ENCODE measurements around the gene MATR3.
"Not testable (repeated sequence)": the region's sequence is repeated elsewhere in the genome, so short reads cannot be mapped to it uniquely, and the experiment has no call there.

The MATR3 gene

DNA sequence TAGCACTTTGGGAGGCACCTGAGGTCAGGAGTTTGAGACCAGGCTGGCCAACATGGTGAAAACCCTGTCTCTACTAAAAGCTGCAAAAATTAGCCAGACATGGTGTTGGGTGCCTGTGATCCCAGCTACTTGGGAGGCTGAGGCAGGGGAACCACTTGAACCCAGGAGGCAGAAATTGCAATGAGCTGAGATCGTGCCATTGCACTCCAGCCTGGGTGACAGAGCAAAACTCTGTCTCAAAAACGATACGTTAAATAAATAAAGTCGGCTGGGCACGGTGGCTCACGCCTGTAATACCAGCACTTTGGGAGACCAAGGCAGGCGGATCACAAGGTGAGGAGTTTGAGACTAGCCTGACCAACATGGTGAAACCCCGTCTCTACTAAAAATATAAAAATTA, 62.4 kb downstream of the MATR3 start:
- DNase-seq = not testable (repeated sequence)

DNA sequence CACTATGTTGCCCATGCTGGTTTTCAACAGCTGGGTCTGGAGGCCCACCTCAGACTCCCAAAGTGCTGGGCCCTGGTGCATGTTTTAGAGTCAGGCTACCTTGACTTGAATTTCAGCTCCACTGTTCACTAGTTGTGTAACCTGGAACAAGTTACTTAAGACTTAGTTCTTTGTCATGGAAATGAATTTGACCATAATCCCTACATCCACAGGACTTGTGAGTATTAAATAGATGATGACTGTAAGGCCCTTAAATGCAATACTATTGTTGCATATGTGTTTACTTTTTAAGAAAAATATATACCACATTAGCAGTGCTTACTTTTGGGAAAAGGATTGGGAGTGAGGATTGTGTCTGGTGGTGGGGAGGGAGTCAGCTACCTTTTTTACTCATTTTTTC, 64.5 kb downstream of the MATR3 start:
- no peak for DNase-seq

DNA sequence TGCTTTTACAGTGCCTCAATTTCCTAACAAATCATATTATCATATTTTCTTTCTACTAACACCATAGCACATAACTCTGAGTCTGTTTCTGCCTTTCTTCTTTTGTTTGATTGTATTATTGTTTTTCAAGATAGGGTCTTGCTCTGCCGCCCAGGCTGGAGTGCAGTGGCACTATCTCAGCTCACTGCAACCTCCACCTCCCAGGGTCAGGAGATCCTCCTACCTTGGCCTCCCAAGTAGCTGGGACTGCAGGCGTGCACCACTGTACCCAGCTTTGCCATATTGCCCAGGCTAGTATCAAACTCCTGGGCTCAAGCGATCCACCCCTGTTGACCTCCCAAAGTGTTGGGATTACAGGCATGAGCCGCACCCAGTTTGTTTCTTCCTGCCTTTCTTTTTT, 66.8 kb downstream of the MATR3 start:
- DNase-seq = no peak

DNA sequence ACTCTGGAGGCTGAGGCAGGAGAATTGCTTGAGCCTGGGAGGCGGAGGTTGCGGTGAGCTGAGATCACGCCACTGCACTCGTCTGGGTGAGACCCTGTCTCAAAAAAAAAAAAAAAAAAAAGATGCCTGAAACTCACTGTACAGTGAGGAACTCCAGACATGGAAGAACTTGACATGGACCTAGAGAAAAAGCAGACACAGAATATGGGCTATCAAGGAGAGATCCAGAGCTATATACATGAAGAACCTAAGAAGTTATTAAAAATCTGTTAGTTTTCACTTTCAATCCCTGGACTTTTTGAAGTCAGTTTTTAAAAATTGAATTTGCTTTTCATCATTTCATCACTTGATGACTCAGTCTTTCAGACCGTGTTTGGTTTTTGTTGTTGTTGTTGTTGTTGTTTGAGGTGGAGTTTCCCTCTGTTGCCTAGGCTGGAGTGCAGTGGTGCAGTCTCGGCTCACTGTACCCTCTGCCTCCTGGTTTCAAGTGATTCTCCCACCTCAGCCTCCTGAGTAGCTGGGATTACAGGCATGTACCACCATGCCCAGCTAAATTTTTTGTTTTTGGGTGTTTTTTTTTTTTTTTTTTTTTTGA, 68.4 kb downstream of the MATR3 start:
- DNase-seq = no peak

DNA sequence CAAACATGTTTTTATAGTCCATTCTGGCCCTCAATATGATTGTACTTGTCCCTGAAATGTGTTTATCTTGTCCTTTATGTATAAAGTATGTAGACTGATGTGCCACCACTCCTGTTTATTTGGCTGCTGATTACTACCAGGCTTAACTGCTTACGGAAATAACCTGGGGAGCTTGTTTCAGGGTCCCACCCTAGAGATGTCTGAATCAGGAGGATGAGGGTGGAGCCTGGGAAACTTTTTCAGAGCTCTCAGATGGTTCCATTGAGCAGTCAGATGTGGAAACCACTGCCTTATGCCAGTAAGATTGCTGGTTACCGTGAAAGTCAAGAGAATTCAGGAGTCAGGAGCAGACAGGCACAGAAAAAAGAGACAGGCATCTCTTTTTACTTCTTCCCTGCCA, 70.4 kb downstream of the MATR3 start:
- DNase-seq = no peak

DNA sequence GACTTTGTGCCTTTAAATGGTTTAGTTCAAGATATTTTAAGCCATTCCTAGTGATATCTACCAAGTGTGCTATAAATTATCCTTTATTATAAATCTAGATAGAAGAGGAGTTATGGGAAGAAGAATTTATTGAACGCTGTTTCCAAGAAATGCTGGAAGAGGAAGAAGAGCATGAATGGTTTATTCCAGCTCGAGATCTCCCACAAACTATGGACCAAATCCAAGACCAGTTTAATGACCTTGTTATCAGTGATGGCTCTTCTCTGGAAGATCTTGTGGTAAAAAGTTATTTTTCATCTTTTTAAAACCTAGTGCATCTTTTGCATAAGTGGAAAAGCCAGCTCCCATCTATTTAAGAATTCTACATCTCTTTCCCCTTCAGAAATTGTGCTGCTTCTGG, 70.9 kb downstream of the MATR3 start:
- DNase-seq = no peak

DNA sequence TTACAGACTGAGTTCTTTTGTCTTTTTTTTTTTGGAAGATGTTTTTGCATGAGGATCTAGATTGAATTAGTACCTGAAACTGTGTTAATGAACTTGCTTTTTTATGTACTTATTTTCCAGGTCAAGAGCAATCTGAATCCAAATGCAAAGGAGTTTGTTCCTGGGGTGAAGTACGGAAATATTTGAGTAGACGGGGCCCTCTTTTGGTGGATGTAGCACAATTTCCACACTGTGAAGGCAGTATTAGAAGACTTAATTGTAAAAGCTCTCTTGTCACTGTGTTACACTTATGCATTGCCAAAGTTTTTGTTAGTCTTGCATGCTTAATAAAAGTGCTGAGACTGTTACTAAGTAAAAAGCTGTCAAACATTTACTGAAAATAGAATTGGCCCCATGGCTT, 75.1 kb downstream of the MATR3 start:
- peak; percentile 29 for DNase-seq

DNA sequence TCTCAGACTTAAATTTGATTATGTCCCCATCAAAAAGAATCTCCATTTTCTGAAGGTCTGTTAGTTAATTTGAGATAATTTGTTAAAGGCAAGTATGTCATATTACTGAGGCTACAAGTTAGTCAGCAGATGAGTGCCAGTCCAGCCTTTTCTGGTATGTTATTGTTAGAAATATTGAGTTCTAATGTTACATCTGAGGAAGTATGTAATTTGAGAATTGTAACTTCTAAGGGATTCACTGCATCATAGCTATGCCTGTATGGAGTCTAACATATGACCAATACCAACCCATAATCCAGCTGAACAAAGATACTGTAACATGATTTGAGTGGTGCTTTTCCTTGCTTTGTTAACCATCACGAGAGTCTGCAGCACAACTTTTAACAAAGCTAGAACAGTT, 75.6 kb downstream of the MATR3 start:
- DNase-seq = peak; percentile 75

DNA sequence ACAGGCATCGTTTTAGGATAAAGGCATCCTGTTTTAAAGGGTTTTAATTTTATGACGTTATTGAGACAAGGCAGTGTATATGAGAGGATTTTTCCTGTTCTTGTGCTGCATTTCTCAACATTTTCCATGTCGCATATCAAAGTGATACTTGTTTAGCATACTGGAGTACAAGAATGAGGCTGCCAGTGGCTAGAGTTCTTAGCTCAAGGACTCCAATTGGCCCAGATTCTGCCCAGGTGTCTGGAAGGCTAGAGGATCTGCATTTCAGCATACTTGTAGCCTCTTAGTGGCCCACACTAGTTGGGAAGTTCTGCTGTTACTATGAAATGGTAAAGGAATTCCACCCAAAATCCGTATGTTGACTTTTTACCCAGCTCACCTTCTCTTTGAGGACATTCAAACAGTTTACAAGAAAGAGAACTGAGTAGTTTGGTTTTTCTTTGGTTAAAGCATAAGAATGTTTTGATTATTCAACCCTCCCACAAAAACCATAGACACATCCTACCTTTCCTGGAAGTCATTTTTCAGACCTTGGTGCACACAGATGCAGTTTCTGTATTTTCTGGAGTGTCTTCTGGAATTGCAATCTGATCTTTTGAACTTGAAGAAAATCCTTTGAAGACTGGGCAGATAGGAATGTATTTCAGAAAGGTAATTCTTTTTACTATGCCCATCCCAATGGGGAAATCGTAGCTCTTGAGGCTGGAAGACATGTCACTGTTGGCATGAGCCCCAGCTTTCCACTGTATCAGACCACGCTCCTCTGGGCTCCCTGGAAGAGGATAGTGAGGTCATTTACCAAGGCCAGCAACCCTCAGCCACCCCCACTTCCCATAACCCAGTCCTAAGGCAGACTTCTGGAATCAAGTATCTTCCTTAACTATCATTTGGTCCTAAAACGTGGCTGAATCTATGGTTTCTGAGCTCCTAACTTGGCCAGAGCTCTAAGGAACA, 78.2 kb downstream of the MATR3 start:
- DNase-seq = no peak

DNA sequence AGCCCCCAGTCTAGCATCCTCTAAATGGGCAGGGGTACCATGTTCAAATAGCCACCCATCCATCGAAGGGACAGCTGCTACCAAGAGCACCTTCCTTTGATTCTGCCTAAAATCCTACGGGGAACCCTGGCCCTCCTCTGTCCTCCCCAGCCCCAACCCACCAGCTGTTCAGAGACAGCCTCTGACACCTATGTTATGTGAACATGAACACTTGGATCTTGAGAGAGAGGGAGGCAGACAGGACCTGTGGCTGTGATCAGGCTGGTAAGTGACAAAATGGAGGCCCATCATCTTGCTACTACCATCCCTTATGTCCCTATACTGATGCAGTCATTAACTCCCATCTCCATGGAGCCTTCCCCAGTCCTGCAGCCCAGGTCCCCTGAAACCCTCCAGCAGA, 81.4 kb downstream of the MATR3 start:
- no peak for DNase-seq

DNA sequence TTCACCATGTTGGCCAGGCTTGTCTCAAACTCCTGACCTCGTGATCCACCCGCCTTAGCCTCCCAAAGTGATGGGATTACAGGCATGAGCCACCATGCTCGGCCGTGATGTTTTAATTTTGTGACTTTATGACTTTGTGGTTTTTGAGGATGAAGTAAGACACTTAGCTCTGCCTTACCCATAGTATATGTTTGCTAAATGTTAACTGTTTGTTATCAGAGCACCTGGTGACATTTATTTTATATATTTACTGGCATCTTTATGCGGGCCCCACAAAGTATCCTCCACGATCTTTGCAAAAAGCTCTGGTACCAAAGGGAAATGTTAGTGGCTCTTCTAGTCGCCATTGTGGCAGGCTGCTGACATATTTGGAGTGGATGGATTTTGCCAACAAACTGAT, 82.8 kb downstream of the MATR3 start:
- DNase-seq = no peak

DNA sequence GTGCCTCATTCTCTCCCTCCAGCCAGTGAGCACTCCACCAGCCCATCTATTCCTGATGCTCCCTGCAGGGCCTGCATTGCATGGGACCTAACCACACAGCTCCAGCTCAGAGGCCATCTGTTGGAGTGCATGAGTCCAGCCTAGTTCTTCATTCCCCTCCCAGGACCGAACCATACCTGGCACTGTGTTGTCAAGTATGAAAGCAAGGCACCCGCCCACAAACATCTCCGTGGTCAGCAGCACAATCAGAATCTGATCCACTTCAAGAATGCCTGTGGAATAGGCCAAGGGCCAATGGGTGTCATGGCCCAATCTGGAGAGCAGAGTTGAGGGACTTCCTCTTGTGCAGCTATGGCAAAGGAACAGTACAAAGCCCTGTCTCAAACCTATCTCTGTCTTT, 83.7 kb downstream of the MATR3 start:
- DNase-seq = no peak

DNA sequence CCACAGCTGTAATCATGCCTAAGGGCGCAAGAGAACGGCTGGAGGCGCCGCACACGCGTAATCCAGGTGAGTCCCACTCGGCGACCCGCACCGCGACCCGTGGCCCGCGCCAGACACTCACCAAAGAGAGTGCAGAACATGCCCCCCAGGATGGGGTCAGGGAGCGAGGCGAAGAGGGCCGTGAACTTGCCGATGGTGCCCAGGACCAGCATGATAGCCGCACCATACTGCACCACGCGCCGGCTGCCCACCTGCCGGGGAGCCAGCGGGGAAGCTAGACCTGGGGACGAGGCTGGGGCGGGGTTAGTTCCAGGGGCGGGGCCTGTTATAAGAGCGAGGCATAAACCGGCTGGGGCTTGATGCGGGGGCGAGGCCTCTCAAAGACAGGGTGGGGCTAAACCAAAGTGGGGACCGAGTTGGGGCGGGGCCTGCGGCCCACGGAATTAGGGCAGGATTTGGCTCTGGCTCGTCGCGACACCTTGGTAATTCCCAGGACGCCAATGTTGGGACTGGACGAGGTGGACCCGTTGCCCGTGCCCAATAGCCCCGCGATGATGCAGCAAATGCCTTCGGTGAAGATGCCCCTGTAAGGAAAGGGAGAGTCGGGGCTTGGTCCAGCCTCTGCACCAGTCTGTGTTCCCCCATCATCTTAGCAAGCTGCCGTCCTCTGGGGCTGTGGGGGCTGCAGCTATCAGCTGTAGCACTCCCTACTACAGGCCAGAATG, 84.7 kb downstream of the MATR3 start:
- DNase-seq = no peak

DNA sequence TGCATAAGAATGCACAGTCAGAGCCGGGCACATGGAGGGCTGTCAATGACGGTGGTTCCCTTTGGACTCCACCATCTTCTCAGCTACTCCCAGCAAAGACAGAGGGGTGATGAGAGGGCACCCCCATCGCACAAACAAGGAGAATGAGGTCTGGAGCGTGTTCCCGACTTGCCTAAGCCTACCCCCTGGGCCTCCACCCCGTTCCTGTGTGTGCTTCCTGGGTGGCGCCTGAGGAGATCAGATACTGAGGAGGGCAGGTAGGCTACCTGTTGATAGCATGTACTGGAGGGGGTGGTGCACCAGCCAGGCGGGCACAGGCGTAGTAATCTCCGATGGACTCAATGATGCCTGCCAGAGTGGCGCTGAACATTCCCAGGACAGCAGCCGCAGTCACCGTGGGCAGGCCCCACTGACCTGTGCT, 85.4 kb downstream of the MATR3 start:
- DNase-seq = no peak

DNA sequence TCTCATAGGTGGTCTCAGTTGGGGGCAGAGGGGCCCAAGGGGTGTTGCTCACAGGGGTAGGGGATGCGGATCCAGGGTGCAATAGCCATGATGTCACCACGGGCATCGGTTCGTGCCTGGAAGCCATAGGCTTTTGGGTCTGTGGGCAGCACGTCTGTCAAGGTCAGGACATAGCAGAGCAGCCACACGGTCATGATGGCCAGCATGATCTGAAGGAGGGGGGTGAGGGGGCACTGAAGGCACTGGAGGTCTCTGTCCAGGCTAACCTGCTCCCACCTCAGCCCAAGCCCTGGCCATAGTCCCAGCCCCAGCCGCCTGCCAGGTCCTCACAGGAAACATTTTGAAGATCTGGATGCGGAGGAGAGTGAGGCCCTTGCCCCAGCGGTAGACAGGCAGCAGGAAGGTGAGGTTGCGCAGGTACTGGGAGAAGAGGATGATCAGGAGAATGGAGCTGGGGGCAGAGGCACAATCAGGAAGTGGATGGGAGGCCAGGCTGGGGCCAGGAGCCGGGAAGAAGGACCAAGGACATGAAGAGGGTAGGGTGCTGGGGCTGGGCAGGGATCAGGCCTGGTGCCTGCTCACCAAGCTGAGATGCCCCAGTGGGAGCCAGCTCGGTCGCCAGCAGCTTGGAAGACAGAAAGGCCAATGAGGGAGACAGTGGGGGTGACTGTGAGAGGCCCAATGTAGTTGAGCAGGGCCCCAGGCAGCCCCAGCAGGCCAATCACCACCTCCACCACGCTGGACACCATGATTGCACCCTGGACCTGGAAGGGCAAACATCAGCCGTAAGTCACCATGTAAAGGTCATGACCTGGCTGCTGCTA, 86.3 kb downstream of the MATR3 start:
- no peak for DNase-seq

All from HCEC 1CT (cell line).